ENCODE measurements around the gene CDH23. TPM values are rescaled to one million over a fixed set of nuclear protein-coding genes. Genes with fewer than 3 reads are reported as not detected.

The CDH23 gene
- total and polyA plus RNA-seq, 2 donors (not counting 1 experiment from before 2014, with no cell fraction given): 0.37 to 0.89 TPM

DNA sequence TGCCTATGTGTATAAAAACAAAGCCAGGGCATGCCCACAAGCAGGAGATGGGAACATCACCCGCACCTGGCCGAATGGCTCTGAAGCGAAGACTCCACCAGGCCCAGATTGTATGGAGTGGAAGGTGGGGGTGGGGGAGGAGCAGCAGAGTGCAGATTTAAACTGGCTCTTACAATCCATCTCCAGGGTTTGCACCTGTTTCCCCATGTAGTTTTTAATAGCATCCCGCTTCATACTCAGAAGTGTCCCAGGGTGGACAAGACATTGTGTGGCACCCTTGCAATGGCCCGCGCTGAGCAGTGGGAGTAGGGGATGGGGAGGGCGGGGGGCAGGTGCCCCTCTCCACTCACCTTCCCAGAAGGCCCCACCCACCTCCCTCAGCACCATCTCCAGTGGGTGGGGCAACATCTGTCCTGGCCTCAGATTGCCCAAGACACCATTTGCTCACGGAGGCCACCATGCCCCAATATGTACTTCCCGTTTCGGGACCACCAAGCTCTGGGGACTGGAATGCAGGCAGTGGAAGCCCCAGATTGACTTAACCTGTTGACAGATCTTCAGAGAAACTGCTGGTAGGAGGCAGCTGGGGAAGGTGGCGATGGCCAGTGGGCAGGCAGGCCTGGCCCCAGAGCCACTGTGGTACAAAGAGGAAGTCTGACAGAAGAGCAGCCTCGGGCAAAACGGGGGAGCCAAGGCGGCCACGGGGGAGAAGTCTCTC lies 353.6 kb downstream of the CDH23 start:
- H3K9ac ChIP-seq (ENCODE audit: low read length): no peak overlapping the region
- no peaks in the 10 kb centered on the region for H3K9me3 Mint-ChIP-seq (ENCODE audit: insufficient read depth)
- H3K27ac Mint-ChIP-seq: peak overlapping the region; percentile 100
- no peak for ATAC-seq (ENCODE audit: low read depth)
- ChIA-PET CTCF (interaction anchor here (1.2 to 1.4 kb wide), 3 partner anchors 23 to 56 kb away, joined by 3 to 8 read pairs (median 6); partner anchors contain the start of gene VSIR), POLR2A (interaction anchor here (1.0 kb wide), 1 partner anchor 23 kb away, joined by 3 read pairs; the partner anchor contains the start of gene VSIR)
- intact Hi-C loops (cut with micrococcal nuclease): no loop called here
- no peak for TF ChIP-seq CTCF (IDR thresholded peaks at IDR 0.05)
- no peak for TF ChIP-seq EZH2 (IDR thresholded peaks at IDR 0.05; ENCODE audit: borderline replicate concordance, insufficient read depth, low read depth, low read length, poor library complexity, severe bottlenecking)
- H2AFZ ChIP-seq (ENCODE audit: insufficient read depth, low read depth, low read length, poor library complexity, severe bottlenecking): peak overlapping the region; percentile 26
- no peaks in the 10 kb centered on the region for H3K27me3 Mint-ChIP-seq
- WGBS (ENCODE audit: insufficient coverage): 30% methylated on average over 11 of the region's 15 CpGs
- H3K4me3 Mint-ChIP-seq: peak overlapping the region; percentile 57
- H3K36me3 ChIP-seq (replicated peaks in 1 of 2; ENCODE audit: control extremely low read depth in 1 of 2, control insufficient read depth in 1 of 2, extremely low read depth in 1 of 2, insufficient read depth in 2 of 2, low read length in 1 of 2): peaks cover 0 to 19% of the 10 kb centered on the region in 2 experiments
- peak overlapping the region; percentile 72 to 84 for H3K27ac ChIP-seq (ENCODE audit: low read length in 2 of 2)
- H3K27me3 ChIP-seq (replicated peaks in 1 of 4; ENCODE audit: control extremely low read depth in 1 of 4, control insufficient read depth in 3 of 4, insufficient read depth in 4 of 4, low read length in 3 of 4): no peaks in the 10 kb centered on the region
- peaks cover 99 to 100% of the 10 kb centered on the region in 2 donors for H3K4me1 ChIP-seq (ENCODE audit: control insufficient read depth in 2 of 2, insufficient read depth in 2 of 2, low read length in 2 of 2)
- peak overlapping the region; percentile 74 for H3K4me2 ChIP-seq (replicated peaks; ENCODE audit: low read depth, low read length, poor library complexity, severe bottlenecking)
- H4K20me1 ChIP-seq (ENCODE audit: control insufficient read depth, insufficient read depth, low read length, poor library complexity, severe bottlenecking): no peaks in the 10 kb centered on the region
- peaks cover 0 to 7% (median 0%) of the 10 kb centered on the region in 3 donors for H3K9me3 ChIP-seq (ENCODE audit: control extremely low read depth in 1 of 3, control insufficient read depth in 2 of 3, insufficient read depth in 1 of 3, low read length in 2 of 3)
- no peak overlapping the region for H3K4me3 ChIP-seq (ENCODE audit: control extremely low read depth in 1 of 5, extremely low read depth in 1 of 5, insufficient read depth in 1 of 5, low read depth in 2 of 5, low read length in 4 of 5)
- peaks cover 91% of the 10 kb centered on the region for H3K4me1 Mint-ChIP-seq
- peak; percentile 52 for DNase-seq
- no peaks in the 10 kb centered on the region for H3K79me2 ChIP-seq (ENCODE audit: control insufficient read depth, insufficient read depth, low read length)

DNA sequence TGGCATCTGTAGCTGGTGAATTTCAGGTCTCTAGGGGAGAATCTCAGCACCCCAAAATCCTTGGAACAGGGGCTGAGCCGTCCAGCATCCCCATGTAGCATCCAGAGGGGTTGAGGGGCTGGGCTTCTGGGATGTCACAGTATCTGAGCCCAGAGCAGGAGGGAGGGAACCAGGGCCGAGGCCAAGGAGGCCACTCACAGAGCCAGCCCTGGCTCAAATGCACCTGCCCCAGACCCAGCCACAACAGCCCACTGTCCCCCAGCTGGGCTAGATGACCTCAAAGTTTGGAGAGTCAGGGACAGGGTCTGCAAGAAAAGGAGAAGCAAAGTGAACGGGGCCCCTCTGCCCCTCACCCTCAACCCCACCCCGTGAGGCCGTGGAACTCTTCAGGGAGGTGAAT lies 354.3 kb downstream of the CDH23 start:
- Histone ChIP-seq H3K79me2 (ENCODE audit: control insufficient read depth, insufficient read depth, low read length) (no peaks in the 10 kb centered on the region), H3K27ac (ENCODE audit: low read length in 2 of 2) (peak overlapping the region; percentile 72 to 84), H3K4me3 (ENCODE audit: control extremely low read depth in 1 of 5, extremely low read depth in 1 of 5, insufficient read depth in 1 of 5, low read depth in 2 of 5, low read length in 4 of 5) (no peak overlapping the region), H3K4me1 (ENCODE audit: control insufficient read depth in 2 of 2, insufficient read depth in 2 of 2, low read length in 2 of 2) (peaks cover 99 to 100% of the 10 kb centered on the region in 2 donors), H3K27me3 (replicated peaks in 1 of 4; ENCODE audit: control extremely low read depth in 1 of 4, control insufficient read depth in 3 of 4, insufficient read depth in 4 of 4, low read length in 3 of 4) (no peaks in the 10 kb centered on the region), H3K9ac (ENCODE audit: low read length) (no peak overlapping the region), H4K20me1 (ENCODE audit: control insufficient read depth, insufficient read depth, low read length, poor library complexity, severe bottlenecking) (no peaks in the 10 kb centered on the region), H2AFZ (ENCODE audit: insufficient read depth, low read depth, low read length, poor library complexity, severe bottlenecking) (no peak overlapping the region), H3K4me2 (replicated peaks; ENCODE audit: low read depth, low read length, poor library complexity, severe bottlenecking) (peak overlapping the region; percentile 74), H3K36me3 (replicated peaks in 1 of 2; ENCODE audit: control extremely low read depth in 1 of 2, control insufficient read depth in 1 of 2, extremely low read depth in 1 of 2, insufficient read depth in 2 of 2, low read length in 1 of 2) (peaks cover 0 to 19% of the 10 kb centered on the region in 2 experiments), H3K9me3 (ENCODE audit: control extremely low read depth in 1 of 3, control insufficient read depth in 2 of 3, insufficient read depth in 1 of 3, low read length in 2 of 3) (peaks cover 0 to 7% (median 0%) of the 10 kb centered on the region in 3 donors)
- intact Hi-C loops (cut with micrococcal nuclease): no loop called here
- ATAC-seq (ENCODE audit: low read depth): no peak
- DNase-seq: no peak
- ChIA-PET POLR2A (interaction anchor here (1.0 kb wide), 1 partner anchor 22 kb away, joined by 3 read pairs; the partner anchor contains the start of gene VSIR), CTCF (interaction anchor here (1.2 to 1.4 kb wide), 3 partner anchors 22 to 57 kb away, joined by 3 to 8 read pairs (median 6); partner anchors contain the start of gene VSIR)
- no peak for TF ChIP-seq CTCF (IDR thresholded peaks at IDR 0.05)
- no peak for TF ChIP-seq EZH2 (IDR thresholded peaks at IDR 0.05; ENCODE audit: borderline replicate concordance, insufficient read depth, low read depth, low read length, poor library complexity, severe bottlenecking)
- Mint-ChIP-seq H3K4me3 (peak overlapping the region; percentile 57), H3K4me1 (peaks cover 86% of the 10 kb centered on the region), H3K9me3 (ENCODE audit: insufficient read depth) (no peaks in the 10 kb centered on the region), H3K27ac (peak overlapping the region; percentile 100), H3K27me3 (no peaks in the 10 kb centered on the region)
- 89% methylated on average over 1 of the region's 5 CpGs for WGBS (ENCODE audit: insufficient coverage)
